ENCODE results near the gene TCP11L2.

Gene TCP11L2

GRCh38 chr12:106392759-106393158, 90.2 kb downstream of the TCP11L2 start:
- no peak overlapping the region for H3K4me2 ChIP-seq (ENCODE audit: low read length)
- no peaks in the 10 kb centered on the region for H3K9me3 ChIP-seq (ENCODE audit: control insufficient read depth, low read length)
- TF ChIP-seq CTCF (IDR thresholded peaks at IDR 0.05) = no peak
- H3K4me3 ChIP-seq (ENCODE audit: low read depth, low read length) = no peak overlapping the region
- H3K27ac ChIP-seq = no peak overlapping the region
- no peaks in the 10 kb centered on the region for H3K36me3 ChIP-seq (ENCODE audit: control insufficient read depth, insufficient read depth, low read length)
- H3K4me1 ChIP-seq = no peaks in the 10 kb centered on the region
- H3K9ac ChIP-seq = no peak overlapping the region
- no peaks in the 10 kb centered on the region for H3K79me2 ChIP-seq
- H2AFZ ChIP-seq = no peak overlapping the region
- no peaks in the 10 kb centered on the region for H3K27me3 ChIP-seq (ENCODE audit: control insufficient read depth, insufficient read depth, low read length)

Measured in parathyroid adenoma (tissue), 2 donors.